Measurements from ENCODE around the gene ACSS1.

ACSS1 gene

GRCh38 chr20:25032478-25033264 is 25.3 kb downstream of the ACSS1 start (continued):
- TF ChIP-seq CREB5 (CRISPR knock-in tag; IDR thresholded peaks at IDR 0.05; ENCODE audit: low read depth) (no peak), ZNF565 (CRISPR knock-in tag; conservative IDR thresholded peaks at IDR 0.05; ENCODE audit: low read depth) (no peak), POU6F1 (CRISPR knock-in tag; IDR thresholded peaks at IDR 0.05; ENCODE audit: borderline replicate concordance, low read depth) (no peak), OSR1 (CRISPR knock-in tag; IDR thresholded peaks at IDR 0.05) (no peak), PPARA (CRISPR knock-in tag; IDR thresholded peaks at IDR 0.05; ENCODE audit: borderline replicate concordance) (no peak), TCF4 (CRISPR knock-in tag; IDR thresholded peaks at IDR 0.05; ENCODE audit: borderline replicate concordance) (no peak), ZNF70 (CRISPR knock-in tag; IDR thresholded peaks at IDR 0.05) (no peak), GLIS3 (CRISPR knock-in tag; IDR thresholded peaks at IDR 0.05) (no peak), ZC3H10 (CRISPR knock-in tag; IDR thresholded peaks at IDR 0.05) (no peak), ESRRG (CRISPR knock-in tag; IDR thresholded peaks at IDR 0.05) (no peak), RARB (CRISPR knock-in tag; IDR thresholded peaks at IDR 0.05) (no peak), CSDC2 (CRISPR knock-in tag; IDR thresholded peaks at IDR 0.05) (no peak), ISL1 (CRISPR knock-in tag; IDR thresholded peaks at IDR 0.05) (no peak)

- TF ChIP-seq POU6F1 (CRISPR knock-in tag; IDR thresholded peaks at IDR 0.05; ENCODE audit: borderline replicate concordance, low read depth), result no peak
- TF ChIP-seq GLIS3 (CRISPR knock-in tag; IDR thresholded peaks at IDR 0.05), result no peak
- TF ChIP-seq PATZ1 (CRISPR knock-in tag; IDR thresholded peaks at IDR 0.05; ENCODE audit: borderline replicate concordance), result no peak
- no peak for TF ChIP-seq ZFP30 (CRISPR knock-in tag; IDR thresholded peaks at IDR 0.05)
- no peak for TF ChIP-seq CREB5 (CRISPR knock-in tag; IDR thresholded peaks at IDR 0.05; ENCODE audit: low read depth)
- no peak for TF ChIP-seq OSR1 (CRISPR knock-in tag; IDR thresholded peaks at IDR 0.05)
- TF ChIP-seq ZNF8 (CRISPR knock-in tag; IDR thresholded peaks at IDR 0.05), result no peak
- TF ChIP-seq ZC3H10 (CRISPR knock-in tag; IDR thresholded peaks at IDR 0.05), result no peak
- no peak for TF ChIP-seq TSHZ2 (CRISPR knock-in tag; IDR thresholded peaks at IDR 0.05)
- TF ChIP-seq RARB (CRISPR knock-in tag; IDR thresholded peaks at IDR 0.05), result no peak
- TF ChIP-seq BACH2 (CRISPR knock-in tag; IDR thresholded peaks at IDR 0.05; ENCODE audit: borderline replicate concordance), result no peak
- no peak for TF ChIP-seq ZFP3 (CRISPR knock-in tag; IDR thresholded peaks at IDR 0.05)
- no peak for ATAC-seq
These were observed 25.9 kb downstream of the ACSS1 start for GRCh38 chr20:25032065-25032477.

Data from SK-N-SH treated with all-trans-retinoic acid at 6 μM for 48 hours (cell line).